H1 (cell line): ENCODE measurements around the gene PEX13. TPM values are rescaled to one million over a fixed set of nuclear protein-coding genes. Genes with fewer than 3 reads are reported as not detected.

Experiments used
- BACH1 ChIP-seq: IDR thresholded peaks from 2 replicates; pipeline ENCODE4 v1.6.1; 2012; ENCODE audit warnings: low read length, improper control_type of control experiment
- BCL11A ChIP-seq, 2 experiments: IDR thresholded peaks; one replicate each; pipeline ENCODE4 v1.6.1; 2011; ENCODE audit warnings: low read depth in 2 of 2, low read length in 2 of 2, mild to moderate bottlenecking in 2 of 2
- CTBP2 ChIP-seq: IDR thresholded peaks from 2 replicates; pipeline ENCODE4 v1.7.0; 2011; ENCODE audit warnings: borderline replicate concordance, mild to moderate bottlenecking, moderate library complexity, mixed read lengths, low read length; ENCODE audit not compliant: insufficient read depth, insufficient read length
- HDAC2 ChIP-seq, 2 experiments: fragments of 300-600 bp in 1 of 2; sonication (generic) in 1 of 2; IDR thresholded peaks; 2 replicates each; pipeline ENCODE4 v1.6.1; 2011 to 2012; ENCODE audit warnings: low read depth in 2 of 2, low read length in 2 of 2, mild to moderate bottlenecking in 2 of 2, moderate library complexity in 2 of 2, borderline replicate concordance in 1 of 2, inconsistent platforms in 1 of 2
- RAD21 ChIP-seq, 2 experiments: IDR thresholded peaks in 1 of 2; conservative IDR thresholded peaks in 1 of 2; 2 replicates each; pipeline ENCODE4 v1.6.1; 2011; ENCODE audit warnings: low read depth in 2 of 2, low read length in 2 of 2, improper control_type of control experiment in 1 of 2, inconsistent platforms in 1 of 2, mild to moderate bottlenecking in 1 of 2, moderate library complexity in 1 of 2
- RBBP5 ChIP-seq: IDR thresholded peaks from 2 replicates; pipeline ENCODE4 v1.7.1; 2012; ENCODE audit warnings: low read depth, mild to moderate bottlenecking, inconsistent platforms, low read length, moderate library complexity, borderline replicate concordance
- RFX5 ChIP-seq: IDR thresholded peaks from 2 replicates; pipeline ENCODE4 v1.6.1; 2011; ENCODE audit warnings: low read depth, low read length, improper control_type of control experiment, borderline replicate concordance
- SRF ChIP-seq: IDR thresholded peaks from 2 replicates; pipeline ENCODE4 v1.6.1; 2011; ENCODE audit warnings: mild to moderate bottlenecking, low read depth, low read length, moderate library complexity
- polyA plus RNA-seq, 7 experiments: library from polyadenylated mRNA; depleted of rRNA in 3 of 7; stranded (reverse) in 5 of 7; unstranded in 2 of 7; fragments of >200 nt in 5 of 7; fragments of 200-250 nt in 2 of 7; gene quantifications; 1 replicate in 5 of 7; 2 replicates in 1 of 7; 4 replicates in 1 of 7; pipeline versions ENCODE4 v1.2.1 to v1.2.3, GENCODE V29; 2011 to 2013; ENCODE audit warnings: missing spikeins in 2 of 7, mixed read lengths in 2 of 7
- total RNA-seq: library from RNA; stranded (reverse); fragmentation: NEBNext Ultra II Directional; extraction: Animal tissue kit (Norgen Biotek cat#: 25700); gene quantifications from 2 replicates; pipeline ENCODE4 v1.2.1, GENCODE V29; 2021

Gene PEX13
- total and polyA plus RNA-seq, 2 of the 8 experiments (the other 6 are each of a cell fraction or from before 2014, with no cell fraction given) = 16.8 to 22.3 TPM

DNA sequence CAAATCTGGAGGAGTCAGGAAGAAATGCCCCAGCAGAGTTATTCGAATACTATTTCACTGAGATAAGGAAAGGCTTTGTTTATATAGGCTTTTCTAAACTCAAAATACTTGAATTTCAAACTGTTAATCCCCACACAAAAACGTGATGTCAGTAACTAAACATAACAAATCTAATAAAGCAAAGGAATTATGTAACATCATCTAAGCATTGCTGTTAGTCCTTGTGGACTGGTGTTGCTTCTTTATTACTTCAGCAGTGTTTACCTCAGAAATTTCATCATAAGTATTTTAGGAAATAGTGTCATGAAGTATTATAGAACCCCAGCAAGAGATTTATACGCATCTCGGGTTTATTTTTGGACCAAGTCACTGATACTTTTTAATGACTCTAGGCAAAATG, 28.5 kb downstream of the PEX13 start (continued):
- TF ChIP-seq CTBP2 (no peak), RFX5 (no peak), BACH1 (no peak), BCL11A (IDR thresholded peaks at IDR 0.05; ENCODE audit: low read depth in 2 of 2, low read length in 2 of 2) (no peak), RBBP5 (no peak), SRF (no peak), HDAC2 (IDR thresholded peaks at IDR 0.05; ENCODE audit: borderline replicate concordance in 1 of 2, low read depth in 2 of 2, low read length in 2 of 2) (no peak), RAD21 (IDR thresholded peaks at IDR 0.05 in 1 of 2, conservative IDR thresholded peaks at IDR 0.05 in 1 of 2; ENCODE audit: low read depth in 2 of 2, low read length in 2 of 2) (no peak)
